GM19193 (cell line): ENCODE data around the gene SHROOM3.

ENCODE experiments used
- POLR2A ChIP-seq: IDR thresholded peaks from 4 replicates; pipeline ENCODE4 v1.6.1; 2011; ENCODE audit not compliant: insufficient read depth, insufficient read length; ENCODE audit errors: extremely low read depth

Gene SHROOM3

GRCh38 chr4:76624931-76625715, 190.1 kb downstream of the SHROOM3 start:
- no peak for TF ChIP-seq POLR2A

GRCh38 chr4:76626686-76627465, 191.8 kb downstream of the SHROOM3 start:
- no peak for TF ChIP-seq POLR2A

GRCh38 chr4:76628251-76628650, 193.2 kb downstream of the SHROOM3 start:
- no peak for TF ChIP-seq POLR2A

- TF ChIP-seq POLR2A: no peak
Measured at GRCh38 chr4:76630741-76631140, 195.7 kb downstream of the SHROOM3 start.

GRCh38 chr4:76634220-76634619, 199.2 kb downstream of the SHROOM3 start:
- no peak for TF ChIP-seq POLR2A

- no peak for TF ChIP-seq POLR2A
Measured at GRCh38 chr4:76637712-76638361, 202.8 kb downstream of the SHROOM3 start.

GRCh38 chr4:76639288-76639687, 204.3 kb downstream of the SHROOM3 start:
- no peak for TF ChIP-seq POLR2A

- TF ChIP-seq POLR2A: no peak
Measured at GRCh38 chr4:76640353-76640910, 205.4 kb downstream of the SHROOM3 start.

GRCh38 chr4:76641351-76641750, 206.3 kb downstream of the SHROOM3 start:
- no peak for TF ChIP-seq POLR2A

- TF ChIP-seq POLR2A: no peak
Measured at GRCh38 chr4:76641758-76642157, 206.7 kb downstream of the SHROOM3 start.

GRCh38 chr4:76644831-76645485, 209.9 kb downstream of the SHROOM3 start:
- no peak for TF ChIP-seq POLR2A

GRCh38 chr4:76649086-76649485, 214.1 kb downstream of the SHROOM3 start:
- no peak for TF ChIP-seq POLR2A

GRCh38 chr4:76651616-76652015, 216.6 kb downstream of the SHROOM3 start:
- no peak for TF ChIP-seq POLR2A

GRCh38 chr4:76652389-76652788, 217.4 kb downstream of the SHROOM3 start:
- no peak for TF ChIP-seq POLR2A

- TF ChIP-seq POLR2A: no peak
Measured at GRCh38 chr4:76654084-76654483, 219.1 kb downstream of the SHROOM3 start.
